ENCODE measurements around the gene CFDP1.

The CFDP1 gene

DNA sequence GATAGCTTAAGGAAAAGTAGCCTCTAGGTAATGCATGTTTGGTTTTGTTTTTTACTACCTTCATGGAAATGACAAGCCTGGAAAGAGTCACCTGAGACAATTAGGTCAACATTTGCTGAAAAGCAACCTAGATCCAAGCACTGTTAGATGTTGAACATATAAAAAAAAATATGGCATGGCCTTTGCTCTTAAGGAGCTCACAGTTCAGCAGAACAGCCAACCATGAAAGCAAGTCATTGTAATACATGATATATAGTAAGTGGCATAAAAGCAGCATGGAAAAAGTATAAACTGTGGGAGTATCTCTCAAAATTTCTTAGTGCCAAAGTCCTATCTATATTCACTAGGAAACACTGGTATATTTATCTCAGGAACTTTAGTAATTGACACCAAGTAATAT, 31.6 kb downstream of the CFDP1 start:
- no peak for TF ChIP-seq CTCF (IDR thresholded peaks at IDR 0.05; ENCODE audit: borderline replicate concordance, insufficient read depth, low read depth, low read length)
- no peak overlapping the region for H3K4me3 ChIP-seq (ENCODE audit: low read depth, low read length)

- H3K4me3 ChIP-seq (ENCODE audit: low read depth, low read length) = no peak overlapping the region
- no peak for TF ChIP-seq CTCF (IDR thresholded peaks at IDR 0.05; ENCODE audit: borderline replicate concordance, insufficient read depth, low read depth, low read length)
Observed at GRCh38 chr16:75398333-75398732, 35.0 kb downstream of the CFDP1 start.

DNA sequence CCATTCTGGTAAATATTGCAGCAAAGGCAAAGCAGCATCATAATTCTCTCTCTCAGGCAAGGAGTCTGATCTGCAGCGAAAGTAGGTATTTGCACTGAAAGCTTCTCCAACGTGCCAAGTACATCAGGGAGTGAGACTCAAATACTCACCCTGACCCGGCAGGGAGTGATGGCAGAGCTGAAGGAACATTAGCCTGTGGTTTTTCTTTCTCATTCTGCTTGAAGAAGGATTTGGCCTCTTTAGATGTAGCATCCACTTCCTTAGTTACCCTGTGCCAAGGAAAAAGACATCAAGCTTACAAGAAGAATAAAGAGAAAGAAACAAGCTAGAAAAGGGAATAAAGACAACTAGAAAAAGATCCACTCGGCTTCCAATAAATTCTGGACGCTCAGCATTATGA, 38.4 kb downstream of the CFDP1 start:
- H3K4me3 ChIP-seq (ENCODE audit: low read depth, low read length) = no peak overlapping the region

GRCh38 chr16:75392906-75393305, 40.4 kb downstream of the CFDP1 start:
- TF ChIP-seq CTCF (IDR thresholded peaks at IDR 0.05; ENCODE audit: borderline replicate concordance, insufficient read depth, low read depth, low read length) = no peak

More for the DNA sequence above, 38.4 kb downstream of the CFDP1 start:
- no peak for TF ChIP-seq CTCF (IDR thresholded peaks at IDR 0.05; ENCODE audit: borderline replicate concordance, insufficient read depth, low read depth, low read length)

GRCh38 chr16:75390926-75391653, 42.2 kb downstream of the CFDP1 start:
- no peak overlapping the region for H3K4me3 ChIP-seq (ENCODE audit: low read depth, low read length)
- no peak for TF ChIP-seq CTCF (IDR thresholded peaks at IDR 0.05; ENCODE audit: borderline replicate concordance, insufficient read depth, low read depth, low read length)

More at GRCh38 chr16:75392906-75393305, 40.4 kb downstream of the CFDP1 start:
- H3K4me3 ChIP-seq (ENCODE audit: low read depth, low read length) = no peak overlapping the region

DNA sequence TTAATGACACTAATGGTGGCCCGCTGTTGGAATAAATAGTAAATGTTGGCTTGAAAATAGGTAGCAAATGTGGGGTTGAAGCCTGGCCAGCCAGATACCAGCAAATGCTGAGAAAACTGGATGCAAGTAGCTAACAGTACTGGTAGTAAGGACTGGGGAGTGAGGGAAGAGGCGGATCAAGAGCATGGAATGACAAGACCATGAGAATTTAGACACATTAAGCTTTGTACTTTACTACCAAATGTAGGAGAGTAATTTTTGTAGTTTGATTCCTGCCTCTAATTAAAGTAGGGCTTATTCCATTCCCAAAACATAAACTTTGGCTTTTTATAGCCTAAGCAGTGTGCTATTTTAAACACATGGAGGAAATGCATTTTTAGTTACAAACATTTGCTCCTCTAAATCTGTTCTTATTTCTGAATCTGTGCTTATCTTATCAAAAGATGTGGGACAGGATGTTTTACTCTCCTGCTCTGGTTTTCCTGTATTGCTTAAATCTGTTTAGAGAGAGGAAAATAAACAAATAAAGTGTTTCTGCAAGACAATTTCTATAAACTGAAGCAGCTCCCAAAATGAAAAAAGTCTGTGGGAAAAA, 44.1 kb downstream of the CFDP1 start:
- TF ChIP-seq CTCF (IDR thresholded peaks at IDR 0.05; ENCODE audit: borderline replicate concordance, insufficient read depth, low read depth, low read length) = no peak
- H3K4me3 ChIP-seq (ENCODE audit: low read depth, low read length) = no peak overlapping the region

DNA sequence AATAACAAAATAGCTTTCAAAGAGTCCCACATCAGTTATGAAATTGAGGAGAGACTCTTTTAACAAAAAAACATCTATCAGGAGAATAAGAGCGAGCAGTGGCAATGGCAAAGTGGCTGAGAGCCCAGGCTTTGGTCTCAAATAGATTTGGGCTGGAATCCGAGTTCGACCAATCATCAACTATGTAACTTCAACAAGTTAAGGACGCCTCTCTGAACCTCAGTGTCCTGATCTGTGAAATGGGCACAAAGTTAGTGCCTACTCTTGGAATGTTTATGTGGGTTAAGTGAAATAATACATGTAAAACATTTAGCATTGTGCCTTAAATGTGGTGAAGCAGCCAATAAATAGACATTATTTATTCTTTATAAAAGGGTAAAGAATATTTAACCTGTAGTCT, 45.4 kb downstream of the CFDP1 start:
- TF ChIP-seq CTCF (IDR thresholded peaks at IDR 0.05; ENCODE audit: borderline replicate concordance, insufficient read depth, low read depth, low read length) = no peak
- H3K4me3 ChIP-seq (ENCODE audit: low read depth, low read length) = no peak overlapping the region
